Measurements from ENCODE around the gene TBCE. TPM values are rescaled to one million over a fixed set of nuclear protein-coding genes. Genes with fewer than 3 reads are reported as not detected.
"Not testable (repeated sequence)": the region's sequence is repeated elsewhere in the genome, so short reads cannot be mapped to it uniquely, and the experiment has no call there.

The TBCE gene
- total RNA-seq, 1 experiment from 2014 or later = 20.8 TPM

DNA sequence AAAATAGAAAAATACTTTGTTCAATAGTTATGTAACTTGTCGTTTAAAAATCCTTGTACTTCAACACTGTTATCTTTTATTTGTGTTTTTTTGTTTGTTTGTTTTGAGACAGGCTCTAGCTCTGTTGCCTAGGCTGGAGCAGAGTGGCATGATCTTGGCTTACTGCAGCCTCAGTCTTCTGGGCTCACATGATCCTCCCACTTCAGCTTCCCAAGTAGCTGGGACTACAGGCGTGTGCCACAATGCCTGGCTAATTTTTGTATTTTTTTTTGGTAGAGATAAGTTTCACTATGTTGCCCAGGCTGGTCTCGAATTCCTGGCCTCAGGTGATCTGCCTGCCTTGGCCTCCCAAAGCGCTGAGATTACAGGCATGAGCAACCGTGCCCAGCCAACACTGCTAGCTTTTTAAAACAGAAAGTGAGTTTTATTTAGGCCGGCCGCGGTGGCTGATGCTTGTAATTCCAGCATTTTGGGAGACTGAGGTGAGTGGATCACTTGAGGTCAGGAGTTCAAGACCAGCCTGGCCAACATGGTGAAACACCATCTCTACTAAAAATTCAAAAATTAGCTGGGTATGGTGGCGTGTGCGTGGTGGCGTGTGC lies 11.0 kb downstream of the TBCE start:
- RAD21 ChIA-PET (ENCODE audit: low non-redundant PET in 1 of 2, low total read pairs in 2 of 2, uncharacterized antibody in 2 of 2, unreplicated experiment in 2 of 2); intact Hi-C loops (cut with micrococcal nuclease); H3K9me3 ChIP-seq (ENCODE audit: control insufficient read depth in 1 of 2, insufficient read depth in 1 of 2, low read depth in 1 of 2, low read length in 2 of 2); H3K27me3 ChIP-seq (ENCODE audit: insufficient read depth, low read length); CTCF ChIA-PET; H4K20me1 ChIP-seq (ENCODE audit: insufficient read depth); H3K4me3 ChIP-seq (replicated peaks in 1 of 2; ENCODE audit: low read depth in 1 of 2, low read length in 2 of 2); H3K4me2 ChIP-seq (ENCODE audit: low read length); POLR2A ChIA-PET; H3K9ac ChIP-seq (ENCODE audit: low read length); H3K9me2 ChIP-seq (ENCODE audit: insufficient read depth); BruUV-seq (replicated peaks); H3K27ac ChIP-seq (ENCODE audit: low read depth, low read length); H3K4me1 ChIP-seq (ENCODE audit: control insufficient read depth in 1 of 2, insufficient read depth in 2 of 2, low read length in 2 of 2); ATAC-seq; H2AFZ ChIP-seq (ENCODE audit: low read depth, low read length, poor library complexity, severe bottlenecking); DNase-seq (ENCODE audit: low read depth, low spot score): not testable (repeated sequence)
- Histone ChIP-seq H3K36me3 (ENCODE audit: control insufficient read depth in 1 of 2, insufficient read depth in 2 of 2, low read length in 2 of 2) (peaks cover 6 to 12% of the 10 kb centered on the region in 2 experiments; a peak in 3 of 4 replicates), H3K79me2 (ENCODE audit: insufficient read depth, low read length) (peaks cover 40% of the 10 kb centered on the region)

DNA sequence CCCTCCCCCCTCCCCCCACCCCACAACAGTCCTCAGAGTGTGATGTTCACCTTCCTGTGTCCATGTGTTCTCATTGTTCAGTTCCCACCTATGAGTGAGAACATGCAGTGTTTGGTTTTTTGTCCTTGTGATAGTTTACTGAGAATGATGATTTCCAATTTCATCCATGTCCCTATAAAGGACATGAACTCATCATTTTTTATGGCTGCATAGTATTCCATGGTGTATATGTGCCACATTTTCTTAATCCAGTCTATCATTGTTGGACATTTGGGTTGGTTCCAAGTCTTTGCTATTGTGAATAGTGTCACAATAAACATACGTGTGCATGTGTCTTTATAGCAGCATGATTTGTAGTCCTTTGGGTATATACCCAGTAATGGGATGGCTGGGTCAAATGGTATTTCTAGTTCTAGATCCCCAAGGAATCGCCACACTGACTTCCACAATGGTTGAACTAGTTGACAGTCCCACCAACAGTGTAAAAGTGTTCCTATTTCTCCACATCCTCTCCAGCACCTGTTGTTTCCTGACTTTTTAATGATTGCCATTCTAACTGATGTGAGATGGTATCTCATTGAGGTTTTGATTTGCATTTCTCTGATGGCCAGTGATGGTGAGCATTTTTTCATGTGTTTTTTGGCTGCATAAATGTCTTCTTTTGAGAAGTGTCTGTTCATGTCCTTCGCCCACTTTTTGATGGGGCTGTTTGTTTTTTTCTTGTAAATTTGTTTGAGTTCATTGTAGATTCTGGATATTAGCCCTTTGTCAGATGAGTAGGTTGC lies 14.9 kb downstream of the TBCE start:
- H3K9ac ChIP-seq (ENCODE audit: low read length); H3K4me1 ChIP-seq (ENCODE audit: control insufficient read depth in 1 of 2, insufficient read depth in 2 of 2, low read length in 2 of 2); H3K9me3 ChIP-seq (ENCODE audit: control insufficient read depth in 1 of 2, insufficient read depth in 1 of 2, low read depth in 1 of 2, low read length in 2 of 2); intact Hi-C loops (cut with micrococcal nuclease); POLR2A ChIA-PET; H4K20me1 ChIP-seq (ENCODE audit: insufficient read depth); RAD21 ChIA-PET (ENCODE audit: low non-redundant PET in 1 of 2, low total read pairs in 2 of 2, uncharacterized antibody in 2 of 2, unreplicated experiment in 2 of 2); H3K27me3 ChIP-seq (ENCODE audit: insufficient read depth, low read length); H3K27ac ChIP-seq (ENCODE audit: low read depth, low read length); CTCF ChIA-PET; H3K9me2 ChIP-seq (ENCODE audit: insufficient read depth); H2AFZ ChIP-seq (ENCODE audit: low read depth, low read length, poor library complexity, severe bottlenecking); ATAC-seq; H3K4me3 ChIP-seq (replicated peaks in 1 of 2; ENCODE audit: low read depth in 1 of 2, low read length in 2 of 2); H3K4me2 ChIP-seq (ENCODE audit: low read length); BruUV-seq (replicated peaks); DNase-seq (ENCODE audit: low read depth, low spot score): not testable (repeated sequence)
- peaks cover 6 to 12% of the 10 kb centered on the region in 2 experiments; a peak in 3 of 4 replicates for H3K36me3 ChIP-seq (ENCODE audit: control insufficient read depth in 1 of 2, insufficient read depth in 2 of 2, low read length in 2 of 2)
- peaks cover 22% of the 10 kb centered on the region for H3K79me2 ChIP-seq (ENCODE audit: insufficient read depth, low read length)

DNA sequence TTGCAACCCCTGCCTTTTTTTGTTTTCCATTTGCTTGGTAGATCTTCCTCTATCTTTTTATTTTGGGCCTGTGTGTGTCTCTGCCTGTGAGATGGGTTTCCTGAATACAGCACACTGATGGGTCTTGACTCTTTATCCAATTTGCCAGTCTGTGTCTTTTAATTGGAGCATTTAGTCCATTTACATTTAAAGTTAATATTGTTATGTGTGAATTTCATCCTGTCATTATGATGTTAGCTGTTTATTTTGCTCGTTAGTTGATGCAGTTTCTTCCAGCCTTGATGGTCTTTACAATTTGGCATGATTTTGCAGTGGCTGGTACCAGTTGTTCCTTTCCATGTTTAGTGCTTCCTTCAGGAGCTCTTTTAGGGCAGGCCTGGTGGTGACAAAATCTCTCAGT lies 18.4 kb downstream of the TBCE start:
- H3K4me2 ChIP-seq (ENCODE audit: low read length); H3K9me2 ChIP-seq (ENCODE audit: insufficient read depth); H3K27me3 ChIP-seq (ENCODE audit: insufficient read depth, low read length); ATAC-seq; RAD21 ChIA-PET (ENCODE audit: low non-redundant PET in 1 of 2, low total read pairs in 2 of 2, uncharacterized antibody in 2 of 2, unreplicated experiment in 2 of 2); BruUV-seq (replicated peaks); POLR2A ChIA-PET; H2AFZ ChIP-seq (ENCODE audit: low read depth, low read length, poor library complexity, severe bottlenecking); intact Hi-C loops (cut with micrococcal nuclease); H4K20me1 ChIP-seq (ENCODE audit: insufficient read depth); H3K9me3 ChIP-seq (ENCODE audit: control insufficient read depth in 1 of 2, insufficient read depth in 1 of 2, low read depth in 1 of 2, low read length in 2 of 2); CTCF ChIA-PET; H3K4me1 ChIP-seq (ENCODE audit: control insufficient read depth in 1 of 2, insufficient read depth in 2 of 2, low read length in 2 of 2); DNase-seq (ENCODE audit: low read depth, low spot score); H3K4me3 ChIP-seq (replicated peaks in 1 of 2; ENCODE audit: low read depth in 1 of 2, low read length in 2 of 2); H3K9ac ChIP-seq (ENCODE audit: low read length); H3K36me3 ChIP-seq (ENCODE audit: control insufficient read depth in 1 of 2, insufficient read depth in 2 of 2, low read length in 2 of 2); H3K27ac ChIP-seq (ENCODE audit: low read depth, low read length): not testable (repeated sequence)
- peaks cover 11% of the 10 kb centered on the region for H3K79me2 ChIP-seq (ENCODE audit: insufficient read depth, low read length)

Measured in HCT116 (cell line).